Activated T-helper 9 cell treated with anti-CD3 and anti-CD28 coated beads, Interleukin-2, amount 50 U/mL, for 16 hours (primary cell): Measurements from ENCODE around the gene KCNAB1.
"Not testable (repeated sequence)": the region's sequence is repeated elsewhere in the genome, so short reads cannot be mapped to it uniquely, and the experiment has no call there.

Experiments
- DNase-seq: peaks from one replicate; pipeline ENCODE4 v3.0.0-alpha.2; 2020; ENCODE audit warnings: low read depth

The KCNAB1 gene

DNA sequence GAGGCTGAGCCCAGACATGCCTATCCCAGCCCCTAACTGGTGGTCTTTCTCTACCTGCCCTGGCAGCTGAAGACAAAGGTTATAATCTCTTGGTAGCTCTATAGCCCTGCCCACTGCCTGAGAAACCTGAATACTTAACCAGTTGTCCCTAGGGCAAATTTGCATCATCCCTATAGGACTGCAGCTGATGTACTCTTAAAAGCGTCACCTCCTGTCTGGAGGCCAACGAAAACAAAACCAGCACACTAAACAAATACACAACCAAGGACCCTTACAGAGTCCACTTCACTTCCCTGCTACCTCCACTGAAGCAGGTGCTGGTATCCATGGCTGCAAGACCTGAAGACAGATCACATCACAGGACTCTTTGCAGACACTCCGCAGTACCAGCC lies 98.0 kb downstream of the KCNAB1 start:
- DNase-seq, result no peak

DNA sequence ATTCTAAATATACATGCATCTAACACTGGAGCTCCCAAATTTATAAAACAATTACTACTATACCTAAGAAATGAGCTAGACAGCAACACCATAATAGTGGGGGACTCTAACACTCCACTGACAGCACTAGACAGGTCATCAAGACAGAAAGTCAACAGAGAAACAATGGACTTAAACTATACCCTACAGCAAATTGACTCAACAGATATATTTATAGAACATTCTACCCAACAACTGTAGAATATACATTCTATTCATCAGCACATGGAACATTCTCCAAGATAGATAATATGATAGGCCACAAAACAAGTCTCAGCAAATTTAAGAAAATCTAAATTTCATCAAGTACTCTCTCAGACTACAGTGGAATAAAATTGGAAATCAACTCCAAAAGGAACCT lies 102.0 kb downstream of the KCNAB1 start:
- DNase-seq, result not testable (repeated sequence)

DNA sequence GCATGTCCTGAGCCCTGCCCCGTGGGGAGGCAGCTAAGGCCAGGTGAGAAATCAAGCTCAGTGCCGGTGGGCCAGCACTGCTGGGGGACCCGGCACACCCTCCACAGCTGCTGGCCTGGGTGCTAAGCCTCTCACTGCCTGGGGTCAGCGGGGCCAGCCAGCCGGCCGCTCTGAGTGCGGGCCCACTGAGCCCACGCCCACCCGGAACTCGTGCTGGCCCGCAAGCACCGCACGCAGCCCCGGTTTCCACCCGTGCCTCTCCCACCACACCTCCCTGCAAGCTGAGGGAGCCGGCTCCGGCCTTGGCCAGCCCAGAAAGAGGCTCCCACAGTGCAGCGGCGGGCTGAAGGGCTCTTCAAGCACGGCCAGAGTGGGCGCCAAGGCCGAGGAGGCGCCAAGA lies 103.7 kb downstream of the KCNAB1 start:
- DNase-seq, result not testable (repeated sequence)

DNA sequence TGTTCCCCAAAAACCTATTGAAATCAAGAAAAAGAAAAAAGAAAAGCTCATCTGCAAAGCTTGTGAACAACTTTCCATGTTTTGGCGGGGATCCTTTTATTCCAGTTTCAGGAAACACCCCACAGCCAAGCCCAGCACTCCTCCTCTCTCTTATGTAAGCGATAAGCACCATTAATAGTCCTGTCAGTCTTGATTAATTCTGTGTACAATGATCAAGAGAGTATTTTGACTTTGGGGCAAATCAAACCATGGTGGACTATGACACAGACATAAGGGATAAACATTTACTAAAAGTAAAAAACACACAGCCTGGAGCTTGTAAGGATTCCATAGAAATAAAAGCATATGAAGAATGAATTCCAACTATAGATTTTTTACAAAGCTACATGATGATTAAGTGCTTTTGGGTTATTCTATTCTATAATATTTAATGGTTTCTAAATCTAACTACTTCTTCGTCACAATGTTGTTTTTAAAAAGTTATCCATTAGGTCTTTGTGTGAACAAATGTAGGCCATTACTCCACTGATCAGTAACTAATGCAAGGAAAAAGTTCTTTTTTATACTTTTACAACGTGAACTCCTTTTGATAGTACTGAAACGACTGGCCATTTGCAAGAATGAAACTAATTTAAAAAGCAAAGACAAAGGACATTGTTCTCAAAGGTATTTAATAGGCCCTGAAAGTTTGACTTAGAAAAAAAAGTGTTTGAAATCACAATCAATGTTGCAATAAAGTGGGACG lies 106.5 kb downstream of the KCNAB1 start:
- no peak for DNase-seq

DNA sequence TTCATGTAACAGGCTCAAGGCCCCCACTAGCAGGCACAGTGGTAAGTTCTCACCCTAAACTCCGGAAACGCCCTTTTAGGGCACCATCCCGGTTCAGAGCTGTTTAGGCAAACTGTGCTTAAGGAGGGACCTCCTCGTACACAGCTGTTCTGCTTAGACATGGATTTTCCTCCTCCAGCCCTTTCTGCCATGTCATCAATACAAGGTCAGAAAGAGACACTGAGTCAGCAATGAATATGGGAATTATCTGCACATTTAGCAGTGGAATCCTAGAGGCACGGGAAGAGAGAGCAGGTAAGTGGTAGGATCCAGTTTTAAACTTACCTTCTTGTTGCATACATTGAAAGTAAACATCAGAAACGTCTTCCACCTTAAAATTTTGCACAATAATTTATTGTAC lies 107.3 kb downstream of the KCNAB1 start:
- DNase-seq, result no peak

DNA sequence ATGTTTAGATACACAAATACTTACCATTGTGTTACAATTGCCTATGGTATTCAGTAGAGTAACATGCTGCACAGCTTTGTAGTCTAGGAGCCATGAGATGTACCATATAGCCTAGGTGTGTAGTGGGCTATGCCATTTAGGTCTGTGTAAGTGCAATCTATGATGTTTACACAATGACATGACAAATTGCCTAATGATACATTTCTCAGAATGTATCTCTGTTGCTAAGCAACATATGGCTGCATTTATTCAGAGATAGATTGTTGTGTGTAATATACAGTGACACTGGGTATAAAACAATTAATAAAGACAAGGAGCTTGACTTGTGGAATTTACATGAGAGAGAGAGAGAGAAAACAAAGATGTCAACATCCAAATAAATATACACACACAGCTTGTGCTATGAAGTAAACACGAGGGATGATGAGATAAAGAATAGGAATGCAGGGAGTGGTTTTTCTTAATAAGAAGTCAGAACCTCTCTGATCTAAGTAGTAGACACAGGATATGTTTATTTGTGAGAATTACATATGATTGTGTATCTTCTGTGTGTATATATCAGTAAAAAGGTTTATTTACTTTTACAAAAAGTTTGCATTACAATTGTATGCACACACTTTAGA lies 110.0 kb downstream of the KCNAB1 start:
- DNase-seq, result no peak

DNA sequence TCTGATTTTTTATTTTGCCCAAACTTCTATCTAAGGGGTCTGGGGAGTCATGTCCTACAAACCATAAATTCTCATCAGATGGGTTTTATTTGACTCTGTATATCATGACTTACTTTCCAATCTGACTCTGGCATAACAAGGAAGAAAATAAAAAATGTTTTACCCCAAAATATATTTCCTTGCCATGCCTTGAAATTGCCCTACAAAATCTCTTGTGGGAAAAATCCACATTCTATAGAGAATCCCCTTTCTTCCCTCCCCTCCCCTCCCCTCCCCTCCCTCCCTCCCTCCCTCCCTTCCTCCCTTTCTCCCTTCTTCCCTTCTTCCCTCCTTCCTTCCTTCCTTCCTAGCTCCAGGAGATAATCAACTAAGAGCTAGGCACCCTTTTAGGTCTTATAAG lies 110.8 kb downstream of the KCNAB1 start:
- DNase-seq, result not testable (repeated sequence)

DNA sequence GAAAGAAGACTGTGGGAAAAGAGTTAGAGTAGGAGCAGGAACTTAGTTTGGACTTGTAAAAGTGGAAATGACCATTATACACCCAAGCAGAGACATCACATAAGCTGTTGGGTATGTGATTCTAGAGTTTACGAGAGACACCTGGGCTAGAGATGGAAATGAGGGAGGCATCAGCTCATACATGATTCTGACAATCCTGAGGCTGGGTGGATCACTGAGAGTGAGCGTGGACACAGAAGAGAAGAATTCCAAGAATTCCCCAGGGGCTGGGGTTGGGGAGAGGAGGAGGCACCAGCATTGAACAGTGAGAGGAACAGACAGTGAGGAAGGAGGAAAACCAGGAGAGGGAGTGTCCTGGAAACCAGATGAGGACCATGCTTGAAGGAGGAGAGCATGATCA lies 113.5 kb downstream of the KCNAB1 start:
- no peak for DNase-seq

DNA sequence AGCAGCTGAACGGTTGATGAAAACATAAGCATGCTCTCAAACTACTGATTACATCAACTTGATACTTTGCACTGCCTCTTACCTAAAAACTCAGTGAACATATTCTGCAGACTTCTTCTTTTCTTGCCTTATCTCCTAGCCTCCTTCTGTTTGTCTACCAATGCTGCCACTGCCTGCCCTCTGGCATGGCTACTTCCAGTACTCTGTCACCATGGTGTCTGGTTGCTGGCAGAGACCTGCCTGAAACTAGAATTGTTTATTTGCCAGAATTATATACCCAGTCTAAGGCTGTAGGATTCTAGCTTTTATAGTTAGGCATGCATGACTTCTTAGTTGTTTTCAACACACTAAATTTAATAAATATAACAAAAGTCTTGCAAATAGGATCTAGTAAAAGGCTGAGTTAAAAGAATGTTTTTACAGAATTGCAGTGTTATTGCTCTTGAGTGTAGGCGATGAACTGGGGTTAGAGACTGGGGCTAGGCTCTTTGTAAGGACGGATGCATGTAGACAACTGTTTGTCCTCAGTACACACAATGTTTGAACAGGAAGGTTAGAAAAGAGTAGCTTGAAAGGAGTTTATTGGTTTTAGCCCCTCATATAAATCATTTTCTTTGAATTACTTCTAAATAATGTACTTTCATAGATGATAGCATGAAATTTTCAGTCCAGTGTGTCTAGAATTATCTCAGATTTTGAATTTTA lies 116.3 kb downstream of the KCNAB1 start:
- no peak for DNase-seq

DNA sequence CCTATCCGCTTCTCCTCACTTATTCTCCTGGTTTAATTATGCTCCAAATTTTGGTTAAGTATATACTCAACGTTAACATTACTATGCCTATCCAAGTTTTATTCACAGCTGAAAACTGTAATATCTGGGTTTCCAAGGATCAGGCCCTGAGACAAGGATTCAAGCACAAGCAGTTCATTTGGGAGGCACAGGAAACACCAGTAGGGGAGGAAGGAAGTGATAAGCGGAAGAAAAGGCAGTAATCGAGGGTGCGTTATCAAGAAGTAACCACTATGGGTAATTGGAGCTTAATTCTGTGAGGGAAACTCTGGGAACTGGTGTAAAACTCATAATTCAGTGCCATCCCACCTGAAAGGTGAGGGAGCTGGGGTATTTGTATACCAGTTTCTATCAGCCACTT lies 120.3 kb downstream of the KCNAB1 start:
- no peak for DNase-seq

DNA sequence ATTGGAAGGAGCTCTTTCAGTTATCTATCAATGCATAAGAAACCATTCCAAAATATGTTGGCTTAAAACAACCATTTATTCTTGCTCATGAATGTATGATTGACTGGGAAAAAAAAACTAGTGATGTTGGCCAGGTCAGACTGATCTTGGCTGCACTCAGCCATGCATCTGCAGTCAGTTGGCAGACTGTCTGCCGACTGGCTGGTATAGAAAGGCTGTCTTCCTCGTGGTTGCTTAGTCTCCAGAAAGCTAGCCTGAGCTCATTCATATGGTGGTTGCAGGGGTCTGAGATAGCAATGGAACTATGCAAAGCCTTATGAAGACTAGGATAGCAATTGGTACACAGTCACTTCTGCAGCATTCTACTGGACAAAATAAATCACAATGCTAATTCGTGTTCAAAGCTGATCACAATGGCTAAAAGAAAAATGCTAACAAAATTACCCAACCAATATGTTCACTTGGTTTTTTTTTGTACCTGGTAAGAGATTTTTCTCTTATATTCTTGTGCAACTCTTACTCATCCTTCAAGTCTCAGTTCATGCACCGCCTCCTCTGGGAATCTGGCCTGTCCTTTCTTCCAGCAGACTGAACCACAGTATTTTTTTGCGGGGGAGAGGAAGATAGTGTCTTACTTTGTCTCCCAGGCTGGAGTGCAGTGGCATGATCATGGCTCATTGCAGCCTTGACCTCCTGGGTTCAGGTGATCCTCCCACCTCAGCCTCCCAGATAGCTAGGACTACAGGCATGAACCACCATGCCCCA lies 126.8 kb downstream of the KCNAB1 start:
- DNase-seq, result no peak

DNA sequence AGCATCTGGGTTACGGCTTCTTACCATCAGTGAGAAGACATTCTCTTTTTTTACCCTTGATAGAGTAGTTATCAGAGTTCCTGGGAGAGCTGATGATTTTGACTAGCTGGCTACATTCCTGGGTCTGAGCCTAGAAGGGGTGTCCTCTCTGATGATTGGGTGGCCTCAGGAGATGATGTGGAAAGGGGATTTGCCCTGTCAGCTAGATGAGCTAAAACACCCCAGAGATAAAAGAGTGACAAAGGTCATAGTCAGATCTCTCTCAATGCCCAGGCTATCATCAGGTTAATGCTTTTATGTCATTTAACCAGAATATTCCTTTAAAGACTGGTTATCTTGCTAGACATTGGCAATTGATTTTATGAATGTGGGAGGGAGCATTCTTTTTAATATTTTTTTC lies 130.2 kb downstream of the KCNAB1 start:
- no peak for DNase-seq

DNA sequence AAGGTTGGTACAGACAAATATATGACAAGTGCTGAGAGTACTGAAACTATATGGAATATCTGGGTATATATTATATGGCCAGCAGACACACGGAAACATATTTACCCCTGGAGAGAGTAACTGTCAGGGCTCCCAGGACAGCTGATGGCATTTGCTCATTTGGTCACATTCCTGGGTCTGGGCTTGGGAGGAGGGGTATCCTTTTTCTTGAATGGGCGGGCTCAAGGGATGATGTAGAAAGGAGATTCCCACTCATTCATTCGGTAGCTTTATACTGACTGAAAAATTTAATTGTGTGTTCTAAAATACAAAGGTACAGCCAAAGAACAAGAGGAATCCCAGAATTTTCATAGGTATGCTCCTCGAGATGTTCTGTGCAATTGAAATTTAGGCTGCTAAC lies 131.0 kb downstream of the KCNAB1 start:
- no peak for DNase-seq

DNA sequence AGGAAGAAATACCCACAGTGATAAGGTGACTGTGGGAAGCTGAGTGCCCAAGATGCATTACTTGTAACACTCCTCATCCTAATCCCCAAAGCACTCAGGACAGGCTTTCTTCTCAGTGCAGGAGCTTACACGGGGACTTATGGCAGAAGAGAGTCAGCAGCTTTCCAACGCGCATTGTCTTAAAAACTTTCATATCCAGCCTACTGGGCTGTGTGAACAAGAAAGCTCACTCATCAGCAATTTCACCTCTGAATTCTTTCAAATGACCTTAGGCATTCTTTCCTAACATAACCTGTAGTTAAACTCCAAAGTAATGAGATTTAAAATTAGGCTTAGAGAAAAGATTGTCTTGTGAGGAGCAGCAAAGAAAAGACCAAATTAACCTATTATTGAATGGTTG lies 132.3 kb downstream of the KCNAB1 start:
- DNase-seq, result no peak

DNA sequence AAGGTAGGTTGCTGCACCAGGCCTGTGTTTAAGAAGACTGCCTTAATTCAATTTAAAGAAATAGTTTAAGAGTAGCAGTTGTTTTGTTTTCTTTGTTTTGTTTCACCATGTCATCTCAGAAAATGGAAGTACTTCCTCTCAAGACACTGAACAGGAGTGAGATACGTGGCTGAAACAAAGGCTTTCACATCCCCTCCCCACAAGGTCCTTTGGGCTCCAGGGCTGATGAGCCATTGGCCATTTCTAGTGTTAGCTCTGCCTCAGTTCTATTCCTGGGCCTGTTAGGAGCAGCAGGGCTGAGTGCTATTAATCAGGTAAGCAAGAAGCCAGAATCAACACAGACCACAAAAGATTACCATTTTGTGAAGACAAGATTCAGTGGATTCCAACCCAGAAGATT lies 132.8 kb downstream of the KCNAB1 start:
- DNase-seq, result no peak

DNA sequence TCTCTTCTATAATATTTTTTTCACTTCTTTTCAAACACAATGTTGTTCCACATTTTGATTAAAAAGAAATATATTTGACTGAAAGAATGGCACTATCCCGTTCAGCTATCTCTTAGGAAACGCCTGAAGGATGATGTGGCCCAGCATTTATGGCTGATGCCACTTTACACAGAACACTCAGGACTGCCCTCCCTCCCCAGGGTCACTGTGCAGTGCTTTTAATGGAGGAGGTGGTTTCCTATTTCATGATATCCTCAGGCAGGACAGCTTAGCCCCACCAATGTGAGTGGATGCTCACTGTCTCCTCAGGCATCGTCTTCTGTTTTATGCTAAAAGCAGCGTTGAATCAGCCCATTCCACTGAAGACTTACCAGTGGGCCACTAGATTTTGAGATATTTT lies 135.9 kb downstream of the KCNAB1 start:
- no peak for DNase-seq

DNA sequence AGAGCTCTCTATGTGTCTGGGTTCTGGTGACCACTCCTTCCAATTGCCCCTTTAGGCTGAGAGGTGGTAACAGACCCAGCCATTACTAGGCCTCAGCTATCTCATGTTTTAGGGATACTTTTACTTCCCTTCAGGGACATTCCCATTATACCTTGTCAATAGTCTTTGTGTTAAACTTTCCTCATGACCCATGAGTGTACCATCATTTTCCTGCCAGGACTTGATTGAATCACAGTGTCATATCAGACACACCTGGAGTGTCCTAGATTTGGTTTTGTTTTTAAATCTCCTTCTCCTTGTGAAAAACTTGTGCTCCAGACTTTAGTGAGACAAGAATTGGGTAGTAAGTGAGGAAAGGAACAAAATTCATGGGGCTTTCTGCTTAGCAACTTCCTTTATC lies 136.6 kb downstream of the KCNAB1 start:
- DNase-seq, result no peak

DNA sequence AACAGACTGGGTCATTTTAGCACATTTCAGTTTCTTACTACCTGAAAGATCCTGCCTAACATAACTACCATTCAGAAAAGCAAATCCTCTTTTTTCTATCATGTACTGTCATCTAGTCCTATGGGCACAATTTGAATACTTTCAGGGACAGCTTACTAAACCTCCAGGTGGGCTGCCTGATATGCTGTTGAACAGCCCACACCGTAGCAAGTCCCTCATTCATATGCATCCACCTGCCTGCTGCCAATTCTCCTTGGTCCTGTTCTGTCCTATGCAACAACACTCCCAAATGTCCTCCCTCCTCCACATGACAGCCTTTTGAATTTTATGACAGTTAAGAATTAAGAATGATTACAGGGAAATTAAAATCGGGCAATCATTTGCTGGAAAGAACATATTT lies 137.9 kb downstream of the KCNAB1 start:
- no peak for DNase-seq

DNA sequence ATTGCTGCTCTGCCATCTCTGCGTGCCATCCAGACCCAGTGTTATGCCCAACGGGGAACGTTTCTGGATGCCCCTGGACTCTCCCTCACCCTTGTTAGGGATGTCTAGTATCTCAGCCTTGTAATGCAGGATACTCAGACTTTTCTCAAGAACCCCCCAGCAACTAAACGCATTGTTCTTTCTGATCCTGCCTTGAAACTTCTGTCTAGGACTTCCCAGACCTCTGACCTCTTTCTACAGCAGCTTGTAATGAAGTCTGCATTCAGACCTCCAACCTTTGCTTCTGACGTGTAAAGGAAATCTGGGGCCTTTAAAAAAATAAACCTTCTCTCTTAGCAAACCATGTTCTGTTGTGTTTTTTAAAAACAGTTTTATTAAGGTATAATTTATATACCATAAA lies 139.5 kb downstream of the KCNAB1 start:
- DNase-seq, result no peak

DNA sequence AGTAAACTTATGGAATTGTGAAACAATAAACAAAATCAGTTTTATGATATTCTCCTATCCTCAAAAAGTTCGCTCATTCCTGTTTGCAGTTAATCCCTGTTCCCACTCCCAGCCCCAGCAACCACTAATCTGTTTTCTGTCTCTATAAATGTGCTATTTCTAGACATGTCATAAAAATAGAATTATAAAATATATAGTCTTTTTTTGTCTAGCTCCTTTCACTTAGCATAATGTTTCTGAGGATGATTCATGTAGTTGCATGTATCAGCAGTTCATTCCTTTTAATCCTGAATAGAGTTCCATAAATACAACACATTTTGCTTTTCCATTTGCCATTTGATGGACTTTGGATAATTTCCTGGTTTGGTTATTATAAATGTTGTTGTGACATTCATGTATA lies 140.0 kb downstream of the KCNAB1 start:
- no peak for DNase-seq

DNA sequence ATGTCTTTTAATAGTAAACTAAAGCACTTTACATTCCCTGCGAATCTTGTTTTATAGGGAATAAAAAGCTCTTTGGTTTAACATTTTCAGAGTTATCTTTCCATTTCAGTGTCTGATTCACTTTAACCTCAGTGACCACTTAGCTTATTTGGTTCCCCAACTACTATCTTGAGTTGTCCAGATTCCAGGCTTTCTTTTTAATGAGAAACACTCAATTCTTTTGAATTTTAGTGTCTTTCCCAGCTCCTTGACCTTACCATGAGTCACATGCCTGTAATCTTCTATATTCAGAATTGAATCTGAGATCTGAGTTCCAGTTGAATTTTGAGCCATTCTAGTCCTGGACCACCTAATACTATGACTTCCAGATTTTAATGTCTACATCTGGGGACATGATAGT lies 144.4 kb downstream of the KCNAB1 start:
- no peak for DNase-seq

DNA sequence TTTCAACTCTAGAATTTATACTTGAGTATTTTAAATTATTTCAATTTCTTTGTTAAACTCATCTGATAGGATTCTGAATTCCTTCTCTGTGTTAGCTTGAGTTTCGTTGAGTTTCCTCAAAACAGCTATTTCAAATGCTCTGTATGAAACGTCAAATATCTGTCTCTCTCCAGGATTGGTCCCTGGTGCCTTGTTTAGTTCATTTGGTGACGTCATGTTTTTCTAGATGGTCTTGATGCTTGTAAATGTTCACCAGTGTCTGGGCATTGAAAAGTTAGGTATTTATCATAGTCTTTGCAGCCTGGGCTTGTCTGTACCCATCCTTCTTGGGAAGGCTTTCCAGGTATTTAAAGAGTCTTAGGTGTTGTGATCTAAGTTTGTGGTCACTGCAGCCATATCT lies 151.1 kb downstream of the KCNAB1 start:
- DNase-seq, result no peak
